GM18909 (cell line): ENCODE results near the gene PRICKLE1.

Experiments
- ATAC-seq: cut with Tn5 transposase; IDR thresholded peaks from one replicate; pipeline ENCODE4 v1.9.1; 2021; ENCODE audit warnings: mild to moderate bottlenecking; ENCODE audit not compliant: unreplicated experiment, poor library complexity

Gene PRICKLE1

GRCh38 chr12:42502682-42503081 lies 86.9 kb downstream of the PRICKLE1 start:
- ATAC-seq, result no peak

GRCh38 chr12:42498549-42499247 lies 90.8 kb downstream of the PRICKLE1 start:
- ATAC-seq, result no peak

GRCh38 chr12:42496886-42497285 lies 92.7 kb downstream of the PRICKLE1 start:
- ATAC-seq, result no peak

- ATAC-seq, result no peak
These were observed 94.3 kb downstream of the PRICKLE1 start for GRCh38 chr12:42495244-42495643.

- ATAC-seq, result no peak
These were observed 97.3 kb downstream of the PRICKLE1 start for GRCh38 chr12:42492267-42492666.

- no peak for ATAC-seq
These were observed 99.2 kb downstream of the PRICKLE1 start for GRCh38 chr12:42490261-42490842.

- no peak for ATAC-seq
These were observed 103.1 kb downstream of the PRICKLE1 start for GRCh38 chr12:42486407-42486806.

- ATAC-seq, result no peak
These were observed 103.7 kb downstream of the PRICKLE1 start for GRCh38 chr12:42485823-42486222.

GRCh38 chr12:42484996-42485395 lies 104.5 kb downstream of the PRICKLE1 start:
- no peak for ATAC-seq

- peak; percentile 35 for ATAC-seq
These were observed 106.1 kb downstream of the PRICKLE1 start for GRCh38 chr12:42483521-42483790.

GRCh38 chr12:42482748-42483520 lies 106.6 kb downstream of the PRICKLE1 start:
- ATAC-seq, result peak; percentile 80

GRCh38 chr12:42482041-42482747 lies 107.4 kb downstream of the PRICKLE1 start:
- no peak for ATAC-seq

GRCh38 chr12:42481368-42481767 lies 108.2 kb downstream of the PRICKLE1 start:
- ATAC-seq, result no peak

GRCh38 chr12:42477941-42478340 lies 111.6 kb downstream of the PRICKLE1 start:
- no peak for ATAC-seq

GRCh38 chr12:42475106-42475505 lies 114.4 kb downstream of the PRICKLE1 start:
- peak; percentile 58 for ATAC-seq

GRCh38 chr12:42474391-42474790 lies 115.2 kb downstream of the PRICKLE1 start:
- ATAC-seq, result no peak

GRCh38 chr12:42473561-42473960 lies 116.0 kb downstream of the PRICKLE1 start:
- no peak for ATAC-seq

- ATAC-seq, result no peak
These were observed 116.4 kb downstream of the PRICKLE1 start for GRCh38 chr12:42473130-42473529.

GRCh38 chr12:42472376-42472775 lies 117.2 kb downstream of the PRICKLE1 start:
- no peak for ATAC-seq

- ATAC-seq, result peak; percentile 96
These were observed 120.0 kb downstream of the PRICKLE1 start for GRCh38 chr12:42469355-42470175.
